ENCODE results near the gene CALN1.
"Not testable (repeated sequence)": the region's sequence is repeated elsewhere in the genome, so short reads cannot be mapped to it uniquely, and the experiment has no call there.

Gene CALN1

GRCh38 chr7:71962636-71963035, 449.5 kb downstream of the CALN1 start:
- no peak for DNase-seq (ENCODE audit: extremely low read depth, low read depth)
- no peak for TF ChIP-seq CTCF (IDR thresholded peaks at IDR 0.05; ENCODE audit: low read depth, low read length, missing control alignments)
- no peak overlapping the region for H3K4me3 ChIP-seq (replicated peaks; ENCODE audit: low read depth, low read length)

GRCh38 chr7:71961283-71961682, 450.9 kb downstream of the CALN1 start:
- no peak for TF ChIP-seq CTCF (IDR thresholded peaks at IDR 0.05; ENCODE audit: low read depth, low read length, missing control alignments)
- H3K4me3 ChIP-seq (replicated peaks; ENCODE audit: low read depth, low read length) = no peak overlapping the region
- DNase-seq (ENCODE audit: extremely low read depth, low read depth) = no peak

- no peak for TF ChIP-seq CTCF (IDR thresholded peaks at IDR 0.05; ENCODE audit: low read depth, low read length, missing control alignments)
- no peak for DNase-seq (ENCODE audit: extremely low read depth, low read depth)
- H3K4me3 ChIP-seq (replicated peaks; ENCODE audit: low read depth, low read length) = no peak overlapping the region
Measured at GRCh38 chr7:71942115-71942514, 470.0 kb downstream of the CALN1 start.

- no peak overlapping the region for H3K4me3 ChIP-seq (replicated peaks; ENCODE audit: low read depth, low read length)
- DNase-seq (ENCODE audit: extremely low read depth, low read depth) = no peak
- TF ChIP-seq CTCF (IDR thresholded peaks at IDR 0.05; ENCODE audit: low read depth, low read length, missing control alignments) = no peak
Measured at GRCh38 chr7:71937840-71938371, 474.2 kb downstream of the CALN1 start.

GRCh38 chr7:71935674-71936073, 476.5 kb downstream of the CALN1 start:
- H3K4me3 ChIP-seq (replicated peaks; ENCODE audit: low read depth, low read length) = no peak overlapping the region
- TF ChIP-seq CTCF (IDR thresholded peaks at IDR 0.05; ENCODE audit: low read depth, low read length, missing control alignments) = no peak
- no peak for DNase-seq (ENCODE audit: extremely low read depth, low read depth)

GRCh38 chr7:71933426-71933825, 478.7 kb downstream of the CALN1 start:
- no peak for DNase-seq (ENCODE audit: extremely low read depth, low read depth)
- no peak for TF ChIP-seq CTCF (IDR thresholded peaks at IDR 0.05; ENCODE audit: low read depth, low read length, missing control alignments)
- H3K4me3 ChIP-seq (replicated peaks; ENCODE audit: low read depth, low read length) = no peak overlapping the region

- no peak for TF ChIP-seq CTCF (IDR thresholded peaks at IDR 0.05; ENCODE audit: low read depth, low read length, missing control alignments)
- H3K4me3 ChIP-seq (replicated peaks; ENCODE audit: low read depth, low read length) = no peak overlapping the region
- no peak for DNase-seq (ENCODE audit: extremely low read depth, low read depth)
Measured at GRCh38 chr7:71925663-71926062, 486.5 kb downstream of the CALN1 start.

- not testable (repeated sequence) for DNase-seq (ENCODE audit: extremely low read depth, low read depth)
Measured at GRCh38 chr7:71914204-71914603, 497.9 kb downstream of the CALN1 start.

More at GRCh38 chr7:71914204-71914603, 497.9 kb downstream of the CALN1 start:
- not testable (repeated sequence) for H3K4me3 ChIP-seq (replicated peaks; ENCODE audit: low read depth, low read length)
